Measurements from ENCODE around the gene NUP43.
"Not testable (repeated sequence)": the region's sequence is repeated elsewhere in the genome, so short reads cannot be mapped to it uniquely, and the experiment has no call there.

The NUP43 gene

GRCh38 chr6:149746147-149746946, at the start of gene NUP43:
TSS of gene NUP43 (minus strand) at chr6:149746529. CDS start at chr6:149746495, 34 bp downstream.
- peak; percentile 89 for DNase-seq

- DNase-seq, result no peak
These were observed 37.2 kb upstream of the NUP43 start for GRCh38 chr6:149783551-149783950.

- no peak for DNase-seq
These were observed 36.0 kb upstream of the NUP43 start for GRCh38 chr6:149782337-149782736.

GRCh38 chr6:149781715-149782114, 35.4 kb upstream of the NUP43 start:
- no peak for DNase-seq

GRCh38 chr6:149779644-149779963, 33.3 kb upstream of the NUP43 start:
- DNase-seq, result no peak

- DNase-seq, result no peak
These were observed 31.3 kb upstream of the NUP43 start for GRCh38 chr6:149777624-149778023.

GRCh38 chr6:149771925-149772324, 25.6 kb upstream of the NUP43 start:
- DNase-seq, result no peak

GRCh38 chr6:149771185-149771584, 24.9 kb upstream of the NUP43 start:
- no peak for DNase-seq

GRCh38 chr6:149769676-149770075, 23.3 kb upstream of the NUP43 start:
- DNase-seq, result no peak

GRCh38 chr6:149766156-149766769, 19.9 kb upstream of the NUP43 start:
- DNase-seq, result no peak

- DNase-seq, result no peak
These were observed 17.5 kb upstream of the NUP43 start for GRCh38 chr6:149763866-149764265.

- no peak for DNase-seq
These were observed 15.1 kb upstream of the NUP43 start for GRCh38 chr6:149761438-149761837.

GRCh38 chr6:149756261-149756636, 9.9 kb upstream of the NUP43 start:
- DNase-seq, result no peak

- DNase-seq, result no peak
These were observed 9.3 kb upstream of the NUP43 start for GRCh38 chr6:149755300-149756260.

GRCh38 chr6:149754548-149754947, 8.2 kb upstream of the NUP43 start:
- DNase-seq, result no peak

- DNase-seq, result not testable (repeated sequence)
These were observed 7.0 kb upstream of the NUP43 start for GRCh38 chr6:149753374-149753637.

GRCh38 chr6:149752600-149753373, 6.5 kb upstream of the NUP43 start:
- DNase-seq, result no peak

GRCh38 chr6:149751920-149752319, 5.6 kb upstream of the NUP43 start:
- DNase-seq, result not testable (repeated sequence)

GRCh38 chr6:149751239-149751638, 4.9 kb upstream of the NUP43 start:
- DNase-seq, result no peak

GRCh38 chr6:149750136-149750609, 3.8 kb upstream of the NUP43 start:
- DNase-seq, result peak; percentile 70

GRCh38 chr6:149749594-149750135, 3.3 kb upstream of the NUP43 start, which contains the start of gene PCMT1:
TSS of gene PCMT1 (plus strand) at chr6:149749741. CDS start at chr6:149749902, 161 bp downstream.
- peak; percentile 90 for DNase-seq

- DNase-seq, result not testable (repeated sequence)
These were observed 2.8 kb upstream of the NUP43 start for GRCh38 chr6:149749082-149749593.
